CD4-positive, alpha-beta T cell (primary cell): ENCODE data around the gene ZNF792. TPM values are rescaled to one million over a fixed set of nuclear protein-coding genes. Genes with fewer than 3 reads are reported as not detected.
"Not testable (repeated sequence)": the region's sequence is repeated elsewhere in the genome, so short reads cannot be mapped to it uniquely, and the experiment has no call there.

ENCODE experiments used
- ATAC-seq: fragments of 200-7000 bp; cut with Tn5 transposase; one replicate; pipeline ENCODE4 v1.10.0; 2022; ENCODE audit warnings: mild to moderate bottlenecking; ENCODE audit not compliant: poor library complexity
- CTCF ChIA-PET: fragments of 350-600 bp; sonication (Branson Sonifier 250); formaldehyde crosslinking; loops from one replicate; lab custom pipeline; 2021; ENCODE audit warnings: antibody characterized with exemption, inconsistent platforms; lab: Charles Lee
- POLR2A ChIA-PET: fragments of 350-600 bp; sonication (Branson Sonifier 250); formaldehyde crosslinking; loops from one replicate; lab custom pipeline; 2021; ENCODE audit warnings: antibody characterized with exemption, inconsistent platforms; lab: Charles Lee
- DNase-seq, 14 experiments: peaks; one replicate each; pipeline ENCODE4 v3.0.0-alpha.2; 2013 to 2020; ENCODE audit warnings: mixed read lengths in 2 of 14
- H3K27ac ChIP-seq, 2 donors: one replicate each; pipeline versions ENCODE4 v1.5.1 to v1.7.0; 2013; ENCODE audit warnings: low read length in 2 of 2, low read depth in 1 of 2, mild to moderate bottlenecking in 1 of 2
- H3K27me3 ChIP-seq, 2 experiments: 1 replicate in 1 of 2; 2 replicates in 1 of 2; pipeline versions ENCODE4 v1.6.1 to v1.7.0; 2013; ENCODE audit warnings: low read length in 2 of 2, control low read depth in 1 of 2, mild to moderate bottlenecking in 1 of 2, moderate library complexity in 1 of 2; ENCODE audit not compliant: insufficient read depth in 2 of 2, control insufficient read depth in 1 of 2
- H3K36me3 ChIP-seq: one replicate; pipeline ENCODE4 v1.6.1; 2013; ENCODE audit warnings: low read length, control low read depth; ENCODE audit not compliant: insufficient read depth
- H3K4me1 ChIP-seq: one replicate; pipeline ENCODE4 v1.6.1; 2013; ENCODE audit warnings: low read length, control low read depth; ENCODE audit not compliant: insufficient read depth
- H3K4me3 ChIP-seq: one replicate; pipeline ENCODE4 v1.5.1; 2013; ENCODE audit warnings: mild to moderate bottlenecking, low read length, moderate library complexity
- H3K9me3 ChIP-seq, 2 experiments: 1 replicate in 1 of 2; 2 replicates in 1 of 2; pipeline versions ENCODE4 v1.6.1 to v1.7.0; 2013; ENCODE audit warnings: low read length in 2 of 2, mild to moderate bottlenecking in 2 of 2, control low read depth in 1 of 2, moderate library complexity in 1 of 2; ENCODE audit not compliant: control insufficient read depth in 1 of 2, insufficient read depth in 1 of 2
- H3K27ac Mint-ChIP-seq: one replicate; pipeline ENCODE4 v1.8.0; 2020; ENCODE audit warnings: mixed read lengths
- H3K27me3 Mint-ChIP-seq: one replicate; pipeline ENCODE4 v1.8.0; 2021; ENCODE audit warnings: mixed read lengths
- H3K36me3 Mint-ChIP-seq: one replicate; pipeline ENCODE4 v1.8.0; 2021; ENCODE audit warnings: low read depth, mixed read lengths
- H3K4me1 Mint-ChIP-seq: one replicate; pipeline ENCODE4 v1.8.0; 2021; ENCODE audit warnings: low read depth, mixed read lengths
- H3K4me3 Mint-ChIP-seq: one replicate; pipeline ENCODE4 v1.8.0; 2020; ENCODE audit warnings: mild to moderate bottlenecking, mixed read lengths
- H3K9me3 Mint-ChIP-seq: one replicate; pipeline ENCODE4 v1.8.0; 2020; ENCODE audit warnings: mixed read lengths
- intact Hi-C, 2 experiments: fragments of 100-400 bp; cut with DNase I in 1 of 2; cut with micrococcal nuclease in 1 of 2; formaldehyde crosslinking; loops; one replicate each; pipeline versions ENCODE4 v1.15.1 to v1.9.0; 2023 to 2025; cut with DNase I, micrococcal nuclease
- total RNA-seq, 174 experiments: library from RNA in 2 of 174; stranded (reverse) in 2 of 174; gene quantifications; one replicate each; pipeline ENCODE4 v1.2.3 and lab custom pipeline; 2021 to 2026
- TF ChIP-seq, protein P1 (sequence below): fragments of 200-600 bp; IDR thresholded peaks from one replicate; pipeline ENCODE4 v1.8.0; 2022; ENCODE audit warnings: antibody characterized with exemption, mild to moderate bottlenecking

The ZNF792 gene
- total RNA-seq, 2 experiments from 2014 or later: 6.8 to 8.9 TPM

DNA sequence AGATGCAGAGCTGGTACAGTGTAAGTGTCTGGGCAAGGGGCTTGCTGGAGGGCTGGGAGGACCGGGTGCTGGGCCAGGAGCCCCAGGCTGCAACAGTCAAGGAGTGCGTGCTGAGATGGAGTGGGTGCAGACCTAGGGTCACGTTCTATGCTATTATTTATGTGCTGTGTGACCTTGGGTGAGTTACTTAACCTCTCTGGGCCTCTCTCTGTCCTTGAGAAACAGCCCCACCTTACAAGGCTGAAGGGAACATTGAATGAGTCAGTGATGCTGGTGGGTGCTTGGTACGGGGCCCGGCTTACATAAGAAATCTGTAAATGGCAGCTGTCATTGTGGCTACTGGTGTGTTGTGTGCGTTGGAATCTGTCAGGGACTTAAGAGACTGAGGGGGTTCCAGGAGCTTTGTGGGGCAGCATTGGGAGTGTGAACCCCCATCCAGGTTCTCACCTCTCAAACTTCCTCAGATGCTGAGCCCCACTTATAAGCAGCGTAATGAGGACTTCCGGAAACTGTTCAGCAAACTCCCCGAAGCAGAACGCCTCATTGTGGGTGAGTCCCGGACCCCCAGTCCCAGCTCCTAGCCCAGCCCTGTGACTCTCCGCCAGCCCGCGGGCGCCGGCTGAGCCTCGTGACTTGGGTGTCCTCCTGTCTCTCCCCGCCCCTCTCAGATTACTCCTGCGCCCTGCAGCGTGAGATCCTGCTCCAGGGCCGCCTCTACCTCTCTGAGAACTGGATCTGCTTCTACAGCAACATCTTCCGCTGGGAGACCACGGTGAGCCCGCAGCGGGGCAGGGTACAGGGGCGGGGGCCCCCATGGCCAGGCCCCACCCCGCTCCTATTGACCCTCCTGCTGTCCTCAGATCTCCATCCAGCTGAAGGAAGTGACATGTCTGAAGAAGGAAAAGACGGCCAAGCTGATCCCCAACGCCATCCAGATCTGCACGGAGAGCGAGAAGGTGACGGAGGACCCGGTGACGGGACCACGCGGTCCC, 45.7 kb upstream of the ZNF792 start:
- Histone ChIP-seq H3K9me3 (no peaks in the 10 kb centered on the region), H3K4me3 (no peak overlapping the region), H3K36me3 (peaks cover 61% of the 10 kb centered on the region), H3K4me1 (peaks cover 74% of the 10 kb centered on the region), H3K27me3 (no peaks in the 10 kb centered on the region), H3K27ac (peak overlapping the region in 1 of 2 donors; percentile 25)
- peaks cover 72% of the 10 kb centered on the region for H3K36me3 Mint-ChIP-seq
- ChIA-PET POLR2A (interaction anchor here (11.9 kb wide), 1 partner anchor 10 kb away, joined by 205 read pairs; the partner anchor contains the start of gene GRAMD1A), CTCF (no interaction called here)
- no peaks in the 10 kb centered on the region for H3K27me3 Mint-ChIP-seq
- H3K27ac Mint-ChIP-seq: peak overlapping the region; percentile 91
- H3K4me1 Mint-ChIP-seq: peaks cover 67% of the 10 kb centered on the region
- H3K4me3 Mint-ChIP-seq: no peak overlapping the region
- intact Hi-C loops: loop anchor here (5.0 to 10.0 kb wide), 4 partner anchors 152 to 335 kb away; partner anchors contain the start of genes SCGB2B2 (in 1 of the 2), ZNF181 (in 1 of the 2) and ZNF302 (in 1 of the 2)
- TF ChIP-seq, protein P1, sequence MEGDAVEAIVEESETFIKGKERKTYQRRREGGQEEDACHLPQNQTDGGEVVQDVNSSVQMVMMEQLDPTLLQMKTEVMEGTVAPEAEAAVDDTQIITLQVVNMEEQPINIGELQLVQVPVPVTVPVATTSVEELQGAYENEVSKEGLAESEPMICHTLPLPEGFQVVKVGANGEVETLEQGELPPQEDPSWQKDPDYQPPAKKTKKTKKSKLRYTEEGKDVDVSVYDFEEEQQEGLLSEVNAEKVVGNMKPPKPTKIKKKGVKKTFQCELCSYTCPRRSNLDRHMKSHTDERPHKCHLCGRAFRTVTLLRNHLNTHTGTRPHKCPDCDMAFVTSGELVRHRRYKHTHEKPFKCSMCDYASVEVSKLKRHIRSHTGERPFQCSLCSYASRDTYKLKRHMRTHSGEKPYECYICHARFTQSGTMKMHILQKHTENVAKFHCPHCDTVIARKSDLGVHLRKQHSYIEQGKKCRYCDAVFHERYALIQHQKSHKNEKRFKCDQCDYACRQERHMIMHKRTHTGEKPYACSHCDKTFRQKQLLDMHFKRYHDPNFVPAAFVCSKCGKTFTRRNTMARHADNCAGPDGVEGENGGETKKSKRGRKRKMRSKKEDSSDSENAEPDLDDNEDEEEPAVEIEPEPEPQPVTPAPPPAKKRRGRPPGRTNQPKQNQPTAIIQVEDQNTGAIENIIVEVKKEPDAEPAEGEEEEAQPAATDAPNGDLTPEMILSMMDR: no peak
- ATAC-seq (no peak), DNase-seq (no peak)
- H3K9me3 Mint-ChIP-seq: no peaks in the 10 kb centered on the region

DNA sequence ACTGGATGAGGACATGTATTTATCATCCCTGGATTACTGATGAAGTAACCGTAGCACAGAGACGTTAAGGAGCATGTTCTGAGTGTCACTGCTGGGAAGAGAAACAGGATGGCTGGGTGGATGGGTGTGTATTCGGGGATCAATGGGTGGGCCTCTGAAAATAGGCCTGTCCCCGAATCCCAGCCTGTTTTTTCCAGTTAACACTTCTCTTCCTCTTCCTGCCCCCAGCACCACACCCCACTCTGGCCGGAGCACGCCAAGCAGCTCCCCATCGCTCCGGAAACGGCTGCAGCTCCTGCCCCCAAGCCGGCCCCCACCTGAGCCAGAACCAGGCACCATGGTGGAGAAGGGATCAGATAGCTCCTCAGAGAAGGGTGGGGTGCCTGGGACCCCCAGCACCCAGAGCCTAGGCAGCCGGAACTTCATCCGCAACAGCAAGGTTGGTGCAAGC, 44.9 kb upstream of the ZNF792 start:
- H3K4me1 Mint-ChIP-seq: peaks cover 67% of the 10 kb centered on the region
- H3K36me3 ChIP-seq: peaks cover 69% of the 10 kb centered on the region
- DNase-seq (no peak), ATAC-seq (no peak)
- H3K27me3 ChIP-seq: no peaks in the 10 kb centered on the region
- no peak overlapping the region for H3K4me3 Mint-ChIP-seq
- H3K4me3 ChIP-seq: no peak overlapping the region
- no peaks in the 10 kb centered on the region for H3K9me3 ChIP-seq
- TF ChIP-seq, protein P1: no peak
- peaks cover 74% of the 10 kb centered on the region for H3K4me1 ChIP-seq
- H3K27me3 Mint-ChIP-seq: no peaks in the 10 kb centered on the region
- H3K27ac Mint-ChIP-seq: peak overlapping the region; percentile 65
- intact Hi-C loops: loop anchor here in 1 of 2 experiments (10.0 kb wide), 1 partner anchor 334 kb away; the partner anchor contains the start of genes SCGB2B2 and ZNF302
- H3K9me3 Mint-ChIP-seq: no peaks in the 10 kb centered on the region
- peaks cover 72% of the 10 kb centered on the region for H3K36me3 Mint-ChIP-seq
- CTCF ChIA-PET: interaction anchor here (0.6 kb wide), 1 partner anchor 783 kb away, joined by 4 read pairs; no protein-coding TSS in a partner anchor
- no peak overlapping the region for H3K27ac ChIP-seq
- POLR2A ChIA-PET: interaction anchor here (11.9 kb wide), 1 partner anchor 10 kb away, joined by 205 read pairs; the partner anchor contains the start of gene GRAMD1A

DNA sequence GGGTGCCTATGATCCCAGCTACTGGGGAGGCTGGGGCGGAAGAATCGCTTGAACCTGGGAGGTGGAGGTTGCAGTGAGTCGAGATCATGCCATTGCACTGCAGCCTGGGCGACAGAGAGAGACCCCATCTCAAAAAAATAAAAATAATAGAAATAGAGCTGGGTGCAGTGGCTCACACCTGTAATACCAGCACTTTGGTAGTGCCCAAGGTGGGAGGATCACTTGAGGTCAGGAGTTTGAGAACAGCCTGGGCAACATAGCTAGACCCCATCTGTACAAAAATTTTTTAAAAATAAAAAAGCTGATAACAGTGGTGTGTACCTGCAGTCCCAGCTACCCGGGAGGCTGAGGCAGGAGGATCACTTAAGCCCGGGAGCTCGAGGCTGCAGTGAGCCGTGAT, 43.4 kb upstream of the ZNF792 start:
- not testable (repeated sequence) for H3K4me3 ChIP-seq, H3K27ac ChIP-seq, H3K9me3 Mint-ChIP-seq, H3K4me3 Mint-ChIP-seq, ATAC-seq, H3K27me3 ChIP-seq, H3K27me3 Mint-ChIP-seq, DNase-seq, H3K9me3 ChIP-seq
- intact Hi-C loops: loop anchor here in 1 of 2 experiments (10.0 kb wide), 1 partner anchor 333 kb away; the partner anchor contains the start of genes SCGB2B2 and ZNF302
- ChIA-PET POLR2A (interaction anchor here (0.8 to 11.9 kb wide), 4 partner anchors 8 to 35 kb away, joined by 3 to 205 read pairs (median 4); partner anchors contain the start of gene GRAMD1A), CTCF (interaction anchor here (0.8 to 1.5 kb wide), 2 partner anchors 34 to 37 kb away, joined by 3 read pairs; no protein-coding TSS in a partner anchor)
- Mint-ChIP-seq H3K27ac (peak overlapping the region; percentile 75), H3K4me1 (peaks cover 67% of the 10 kb centered on the region), H3K36me3 (peaks cover 75% of the 10 kb centered on the region)
- H3K4me1 ChIP-seq: peaks cover 74% of the 10 kb centered on the region
- peaks cover 70% of the 10 kb centered on the region for H3K36me3 ChIP-seq
